ENCODE data around the gene TRIM72. TPM values are rescaled to one million over a fixed set of nuclear protein-coding genes. Genes with fewer than 3 reads are reported as not detected.
"Not testable (repeated sequence)": the region's sequence is repeated elsewhere in the genome, so short reads cannot be mapped to it uniquely, and the experiment has no call there.

TRIM72 gene
- polyA plus RNA-seq, 3 donors, result 0.06 to 0.07 (median 0.06) TPM

- no peak for DNase-seq (ENCODE audit: low read depth in 3 of 3, low spot score in 2 of 3)
These were observed 37.0 kb downstream of the TRIM72 start for GRCh38 chr16:31250782-31251384.

DNA sequence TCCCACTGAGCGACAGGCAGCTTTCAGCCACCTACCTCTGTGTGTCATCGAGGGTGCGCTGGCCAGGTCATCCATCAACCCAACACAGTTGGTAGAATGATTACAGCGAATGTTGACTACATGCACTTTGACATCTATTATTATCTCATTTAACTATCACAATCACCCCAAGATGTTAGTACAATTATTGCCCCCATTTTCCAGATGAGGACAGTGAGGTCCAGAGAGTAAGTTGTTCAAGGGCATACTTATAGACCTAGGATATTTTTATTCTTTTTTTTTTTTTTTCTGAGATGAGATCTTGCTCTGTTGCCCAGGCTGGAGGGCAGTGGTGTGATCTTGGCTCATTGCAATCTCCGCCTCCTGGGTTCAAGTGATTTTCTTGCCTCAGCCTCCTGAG lies 37.5 kb downstream of the TRIM72 start:
- DNase-seq (ENCODE audit: low read depth in 3 of 3, low spot score in 2 of 3), result no peak

DNA sequence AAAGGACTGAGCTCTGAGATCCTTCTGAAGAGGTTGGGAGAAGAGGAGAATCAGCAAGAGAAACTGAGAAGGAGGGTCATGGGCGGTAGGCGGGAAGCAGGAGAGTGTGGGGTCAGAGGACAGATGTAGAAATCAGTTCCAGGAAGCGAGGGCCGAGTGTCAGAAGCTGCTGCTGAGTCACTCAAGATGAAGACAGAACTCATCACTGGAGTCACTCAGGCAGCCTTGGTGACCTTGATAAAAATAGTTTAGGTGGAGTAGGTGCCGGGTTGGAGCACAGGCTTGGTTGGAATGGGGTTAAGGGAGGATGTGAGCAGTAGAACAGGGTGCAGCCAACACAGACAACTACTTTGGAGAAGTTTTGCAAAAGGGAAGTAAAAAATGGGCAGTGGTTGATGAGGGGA lies 39.7 kb downstream of the TRIM72 start:
- DNase-seq (ENCODE audit: low read depth in 3 of 3, low spot score in 2 of 3), result no peak

DNA sequence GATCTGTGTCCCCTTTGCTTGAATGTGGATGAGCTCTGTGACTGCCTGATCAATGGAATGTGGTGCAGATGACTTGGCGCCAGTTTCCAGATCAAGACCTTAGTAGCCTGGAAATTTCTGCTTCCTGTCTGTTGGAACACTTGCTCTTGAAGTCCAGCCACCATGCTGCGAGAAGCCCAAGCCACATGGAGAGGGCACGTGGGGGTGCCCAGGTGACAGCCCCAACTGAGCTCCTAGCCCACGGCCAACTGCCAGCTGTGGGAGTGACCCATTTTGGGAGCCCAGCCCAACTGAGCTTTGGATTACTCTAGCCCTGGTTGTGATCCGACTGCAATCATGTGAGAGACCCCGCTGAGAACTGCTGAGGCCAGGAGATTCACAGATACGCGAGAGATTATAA lies 42.5 kb downstream of the TRIM72 start:
- no peak for DNase-seq (ENCODE audit: low read depth in 3 of 3, low spot score in 2 of 3)

GRCh38 chr16:31258366-31258765 lies 44.4 kb downstream of the TRIM72 start:
- DNase-seq (ENCODE audit: low read depth in 3 of 3, low spot score in 2 of 3), result no peak

GRCh38 chr16:31260136-31260931 lies 46.4 kb downstream of the TRIM72 start:
- no peak for DNase-seq (ENCODE audit: low read depth in 3 of 3, low spot score in 2 of 3)

DNA sequence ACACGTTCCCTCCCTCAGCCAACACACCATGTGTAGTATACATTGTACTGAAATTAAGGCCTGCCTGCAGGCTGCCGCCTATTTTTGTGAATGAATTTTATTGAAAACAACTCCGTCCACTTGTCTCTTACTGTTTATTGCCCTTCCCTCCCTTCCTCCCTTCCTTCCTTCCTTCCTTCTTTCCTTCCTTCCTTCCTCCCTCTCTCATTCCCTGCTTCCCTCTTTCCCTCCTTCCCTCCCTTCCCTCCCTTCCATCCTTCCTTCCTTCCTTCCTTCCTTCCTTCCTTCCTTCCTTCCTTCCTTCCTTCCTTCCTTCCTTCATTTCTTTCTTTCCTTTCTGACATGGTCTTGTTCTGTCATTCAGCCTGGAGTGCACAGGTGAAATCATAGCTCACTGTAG lies 48.2 kb downstream of the TRIM72 start:
- no peak for DNase-seq (ENCODE audit: low read depth in 3 of 3, low spot score in 2 of 3)

- no peak for DNase-seq (ENCODE audit: low read depth in 3 of 3, low spot score in 2 of 3)
These were observed 51.7 kb downstream of the TRIM72 start for GRCh38 chr16:31265329-31266245.

GRCh38 chr16:31267332-31268032 lies 53.6 kb downstream of the TRIM72 start:
- no peak for DNase-seq (ENCODE audit: low read depth in 3 of 3, low spot score in 2 of 3)

DNA sequence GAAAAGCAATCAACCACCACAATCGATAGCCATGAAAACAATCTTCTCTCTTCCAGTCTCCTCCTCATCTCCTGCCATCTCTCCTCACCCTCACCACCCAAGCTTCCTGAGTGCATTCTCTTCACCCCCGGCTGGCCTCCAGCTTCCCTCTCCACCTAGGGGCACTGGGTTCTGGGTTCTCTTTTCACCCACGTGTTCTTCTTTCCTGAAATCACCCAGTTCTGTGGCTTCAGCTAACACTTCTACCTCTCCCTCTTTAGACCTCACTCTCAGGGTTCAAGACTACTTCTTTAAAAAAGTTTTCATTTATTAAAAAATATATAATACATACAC lies 54.1 kb downstream of the TRIM72 start:
- no peak for DNase-seq (ENCODE audit: low read depth in 3 of 3, low spot score in 2 of 3)

GRCh38 chr16:31268891-31269290 lies 55.0 kb downstream of the TRIM72 start:
- no peak for DNase-seq (ENCODE audit: low read depth in 3 of 3, low spot score in 2 of 3)

GRCh38 chr16:31269541-31269940 lies 55.6 kb downstream of the TRIM72 start:
- DNase-seq (ENCODE audit: low read depth in 3 of 3, low spot score in 2 of 3), result no peak

- DNase-seq (ENCODE audit: low read depth in 3 of 3, low spot score in 2 of 3), result not testable (repeated sequence)
These were observed 56.1 kb downstream of the TRIM72 start for GRCh38 chr16:31269973-31270372.

GRCh38 chr16:31270795-31271194 lies 56.9 kb downstream of the TRIM72 start:
- no peak for DNase-seq (ENCODE audit: low read depth in 3 of 3, low spot score in 2 of 3)

DNA sequence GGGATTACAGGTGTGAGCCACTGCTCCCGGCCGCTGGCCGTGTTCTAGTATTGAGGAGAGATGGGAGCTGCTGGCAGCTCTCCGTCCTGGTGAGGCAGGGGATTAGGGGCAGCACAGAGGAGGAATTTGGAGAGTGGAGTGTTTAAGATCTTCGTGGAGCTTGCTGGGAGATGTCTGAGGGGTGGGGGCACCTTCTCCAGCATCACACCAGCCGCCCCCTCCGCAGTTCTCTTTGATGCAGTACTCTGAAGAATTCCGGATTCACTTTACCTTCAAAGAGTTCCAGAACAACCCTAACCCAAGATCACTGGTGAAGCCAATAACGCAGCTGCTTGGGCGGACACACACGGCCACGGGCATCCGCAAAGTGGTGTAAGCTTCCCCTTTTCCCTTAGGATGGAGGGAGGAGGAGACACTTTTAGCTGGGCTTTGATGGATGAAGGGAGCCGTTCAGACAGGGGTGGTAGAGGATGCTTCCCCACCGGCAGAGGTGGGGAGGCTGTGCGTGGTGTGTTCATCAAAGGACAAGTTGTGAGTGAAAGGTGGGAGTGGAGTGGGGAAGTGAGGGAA lies 57.8 kb downstream of the TRIM72 start:
- no peak for DNase-seq (ENCODE audit: low read depth in 3 of 3, low spot score in 2 of 3)

GRCh38 chr16:31273187-31273586 lies 59.3 kb downstream of the TRIM72 start:
- DNase-seq (ENCODE audit: low read depth in 3 of 3, low spot score in 2 of 3), result no peak

DNA sequence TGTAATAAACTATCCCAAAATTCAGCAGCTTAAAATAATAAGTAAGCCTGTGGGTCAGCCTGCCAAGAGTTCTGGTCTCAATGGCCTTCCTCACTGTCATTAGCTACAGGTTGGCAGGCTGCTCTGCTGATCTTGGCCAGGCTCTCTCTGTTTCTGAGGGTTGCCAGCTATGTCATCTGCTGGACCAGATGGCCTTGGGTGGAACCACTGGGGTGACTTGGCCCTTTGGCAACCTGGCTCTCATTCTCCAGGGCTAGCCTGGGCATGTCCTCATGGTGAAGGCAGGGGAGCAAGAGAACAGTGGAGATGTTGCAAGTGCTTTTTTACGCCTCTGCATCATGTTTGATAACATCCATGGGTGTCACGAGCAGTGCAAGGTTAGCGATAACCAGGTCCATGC lies 59.8 kb downstream of the TRIM72 start:
- no peak for DNase-seq (ENCODE audit: low read depth in 3 of 3, low spot score in 2 of 3)

DNA sequence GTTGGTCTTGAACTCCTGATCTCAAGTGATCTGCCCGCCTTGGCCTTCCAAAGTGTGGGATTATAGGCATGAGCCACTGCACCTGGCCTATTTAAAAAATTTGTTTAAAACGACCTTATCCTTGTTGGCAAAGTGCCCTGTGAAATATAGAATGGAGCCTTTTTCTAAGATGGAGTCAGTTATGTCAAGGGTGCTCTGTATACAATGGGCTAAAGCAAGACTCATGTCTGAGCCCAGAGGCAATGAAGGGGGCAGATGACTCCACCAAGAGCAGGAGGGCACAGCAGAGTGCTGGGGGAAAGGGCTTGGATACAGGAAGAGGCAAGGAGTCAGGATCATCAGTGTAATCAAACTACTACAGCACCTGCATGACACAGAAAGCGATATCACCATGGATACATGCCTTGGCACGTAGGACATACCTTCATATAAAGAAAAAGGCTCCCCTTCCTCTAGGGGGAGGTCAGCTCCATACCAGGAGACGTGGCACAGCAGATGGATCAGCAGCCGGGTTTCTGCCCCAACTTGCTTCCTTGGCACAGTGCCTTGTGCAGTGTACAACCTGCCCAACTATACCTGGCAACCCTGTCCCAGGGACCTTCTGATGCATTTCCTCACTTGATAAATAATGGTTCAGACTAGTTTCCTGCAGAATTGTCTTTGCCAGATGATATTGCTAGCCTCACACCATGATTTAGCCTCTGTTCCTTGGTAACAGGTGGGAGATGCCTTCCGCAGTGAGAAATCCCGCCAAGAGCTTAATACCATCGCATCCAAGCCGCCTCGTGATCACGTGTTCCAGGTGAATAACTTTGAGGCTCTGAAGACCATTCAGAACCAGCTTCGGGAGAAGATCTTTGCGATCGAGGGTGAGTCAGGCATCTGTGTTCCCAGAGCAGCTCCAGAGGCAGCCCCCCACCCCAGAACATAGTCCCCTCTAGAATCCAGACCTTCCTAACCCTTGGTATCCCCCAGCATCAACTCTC lies 61.2 kb downstream of the TRIM72 start:
- DNase-seq (ENCODE audit: low read depth in 3 of 3, low spot score in 2 of 3), result no peak

DNA sequence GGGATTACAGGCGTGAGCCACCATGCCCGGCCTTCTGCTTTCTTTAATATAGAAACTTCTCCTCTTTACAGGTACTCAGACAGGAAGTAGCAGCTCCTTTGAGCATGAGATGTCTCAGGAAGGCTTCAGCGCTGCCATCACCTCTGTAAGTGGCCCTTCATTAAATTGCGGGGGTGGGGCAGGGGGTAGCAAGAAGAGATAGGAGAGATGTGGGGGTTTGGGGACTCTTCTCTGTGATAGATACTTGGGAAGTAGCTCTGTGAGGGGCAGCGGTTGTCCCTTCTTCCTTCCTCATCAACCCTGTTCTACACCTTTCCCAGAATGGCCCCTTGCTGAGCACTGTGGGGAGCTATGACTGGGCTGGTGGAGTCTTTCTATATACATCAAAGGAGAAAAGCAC lies 62.7 kb downstream of the TRIM72 start:
- no peak for DNase-seq (ENCODE audit: low read depth in 3 of 3, low spot score in 2 of 3)
